ENCODE results near the gene CDKAL1.

DNA sequence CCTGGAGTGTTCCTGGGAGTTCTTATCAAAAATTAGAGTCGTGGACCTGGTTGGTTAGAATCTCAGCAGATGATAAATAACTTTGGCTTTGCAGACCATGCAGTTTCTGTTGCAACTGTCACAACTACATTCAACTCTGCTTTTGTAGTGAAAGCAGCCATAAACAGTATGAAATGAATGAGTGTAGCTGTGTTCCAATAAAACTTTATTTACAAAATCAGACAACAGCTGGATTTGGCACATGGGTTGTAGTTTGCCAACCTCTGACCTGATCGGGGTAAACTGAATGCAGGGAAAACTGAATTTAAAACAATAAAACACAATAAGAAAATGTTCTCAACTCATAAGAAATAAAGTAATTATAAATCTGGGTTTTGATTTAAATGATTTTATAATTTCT is 513.8 kb downstream of the CDKAL1 start:
- TF ChIP-seq, protein P1, sequence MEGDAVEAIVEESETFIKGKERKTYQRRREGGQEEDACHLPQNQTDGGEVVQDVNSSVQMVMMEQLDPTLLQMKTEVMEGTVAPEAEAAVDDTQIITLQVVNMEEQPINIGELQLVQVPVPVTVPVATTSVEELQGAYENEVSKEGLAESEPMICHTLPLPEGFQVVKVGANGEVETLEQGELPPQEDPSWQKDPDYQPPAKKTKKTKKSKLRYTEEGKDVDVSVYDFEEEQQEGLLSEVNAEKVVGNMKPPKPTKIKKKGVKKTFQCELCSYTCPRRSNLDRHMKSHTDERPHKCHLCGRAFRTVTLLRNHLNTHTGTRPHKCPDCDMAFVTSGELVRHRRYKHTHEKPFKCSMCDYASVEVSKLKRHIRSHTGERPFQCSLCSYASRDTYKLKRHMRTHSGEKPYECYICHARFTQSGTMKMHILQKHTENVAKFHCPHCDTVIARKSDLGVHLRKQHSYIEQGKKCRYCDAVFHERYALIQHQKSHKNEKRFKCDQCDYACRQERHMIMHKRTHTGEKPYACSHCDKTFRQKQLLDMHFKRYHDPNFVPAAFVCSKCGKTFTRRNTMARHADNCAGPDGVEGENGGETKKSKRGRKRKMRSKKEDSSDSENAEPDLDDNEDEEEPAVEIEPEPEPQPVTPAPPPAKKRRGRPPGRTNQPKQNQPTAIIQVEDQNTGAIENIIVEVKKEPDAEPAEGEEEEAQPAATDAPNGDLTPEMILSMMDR (IDR thresholded peaks at IDR 0.05) = no peak
- TF ChIP-seq RELA (CRISPR knock-in tag; IDR thresholded peaks at IDR 0.05; ENCODE audit: borderline replicate concordance) (no peak), SMAD3 (CRISPR knock-in tag; IDR thresholded peaks at IDR 0.05; ENCODE audit: borderline replicate concordance) (no peak), KAT7 (CRISPR knock-in tag; IDR thresholded peaks at IDR 0.05; ENCODE audit: borderline replicate concordance) (no peak), ELF4 (CRISPR knock-in tag; IDR thresholded peaks at IDR 0.05; ENCODE audit: low read depth) (no peak)
